Muscle of arm (tissue), 12 donors: ENCODE results near the gene N4BP2. TPM values are rescaled to one million over a fixed set of nuclear protein-coding genes. Genes with fewer than 3 reads are reported as not detected.

Experiments used
- DNase-seq: peaks from one replicate; pipeline ENCODE4 v3.0.0-alpha.2; 2013
- polyA plus RNA-seq, 12 donors: library from polyadenylated mRNA; unstranded; fragments of 120-200 nt; gene quantifications; one replicate each; pipeline ENCODE4 v1.2.1, GENCODE V29; 2013; ENCODE audit not compliant: insufficient read length in 12 of 12

N4BP2 gene
- polyA plus RNA-seq, 12 donors: 12.0 to 42.2 (median 15.4) TPM

DNA sequence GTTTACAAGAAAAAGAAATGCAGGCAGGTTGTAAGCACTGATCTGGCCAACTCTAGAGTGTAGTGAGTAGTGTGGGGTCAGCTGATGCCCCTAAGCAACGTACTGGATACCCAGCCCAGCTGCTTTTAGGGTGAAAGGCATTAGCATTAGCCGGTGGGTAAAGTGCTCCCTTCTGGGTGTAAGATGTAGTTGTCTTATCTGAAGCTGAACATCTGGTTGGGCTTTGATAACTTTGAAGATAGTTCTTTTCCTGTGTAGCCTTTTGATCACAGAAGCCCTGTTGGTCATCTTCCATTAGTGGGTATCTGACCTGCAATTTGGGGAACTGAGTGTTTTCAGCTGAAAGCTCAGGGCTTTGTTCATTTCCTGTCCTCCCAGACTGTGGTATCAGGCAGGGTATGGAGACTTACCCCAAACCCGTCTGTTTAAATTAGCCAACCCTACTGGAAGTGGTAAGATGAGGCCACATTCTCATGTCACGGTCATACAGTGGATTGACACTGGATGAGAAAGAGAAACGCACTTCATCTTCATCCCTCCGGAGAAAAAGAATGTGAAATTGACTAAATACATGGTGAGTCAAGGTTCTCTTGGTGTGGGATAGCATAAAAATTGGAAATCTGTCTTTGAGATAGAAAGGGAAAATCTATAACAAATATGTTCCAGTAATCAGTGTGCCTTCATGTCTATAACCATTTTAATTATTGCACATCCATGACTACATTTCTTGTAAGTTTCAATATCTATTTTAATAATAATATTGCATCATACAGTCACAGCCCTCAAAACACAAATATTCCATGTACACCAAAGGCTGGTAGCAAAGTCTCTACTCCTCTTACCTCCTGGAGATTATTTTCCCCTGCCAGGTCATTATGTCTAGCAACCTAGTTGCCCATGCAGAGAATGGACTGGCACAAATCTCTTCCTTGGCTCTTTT, 148.9 kb downstream of the N4BP2 start:
- no peak for DNase-seq

DNA sequence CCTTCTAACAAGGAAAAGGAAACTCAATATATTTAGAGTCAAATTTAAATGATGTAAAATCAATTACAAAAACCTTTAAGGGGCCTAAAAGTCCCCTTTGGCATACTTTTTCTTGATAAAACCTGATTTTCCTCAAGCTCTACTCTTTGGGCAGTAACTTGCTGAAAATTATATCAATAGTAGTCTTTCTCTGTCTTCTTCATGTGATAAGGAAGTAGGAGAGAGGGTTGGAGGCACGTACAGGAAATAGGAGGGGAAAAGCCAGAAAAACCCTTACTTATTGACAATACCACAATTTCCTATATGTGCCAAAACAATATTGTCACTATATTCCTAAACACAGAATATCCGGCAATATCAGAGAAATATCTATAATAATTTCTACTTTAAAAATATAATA, 149.8 kb downstream of the N4BP2 start:
- no peak for DNase-seq

Other genes starting within 250 kb of the N4BP2 start
- gene PDS5A, start 78.9 kb upstream of the N4BP2 start, polyA plus RNA-seq: 10 to 100 TPM in 11 of 12 donors, not detected in 1; 30.8 to 65.3 (median 39.7) TPM
- 1 to 10 TPM in 2 of 12 donors, under 1 TPM in 8, not detected in 2; 0.16 to 1.6 (median 0.57) TPM for gene RHOH, start 140.2 kb downstream of the N4BP2 start, polyA plus RNA-seq